Muscle of back (tissue), 11 donors: ENCODE data around the gene PIAS1. TPM values are rescaled to one million over a fixed set of nuclear protein-coding genes. Genes with fewer than 3 reads are reported as not detected.
"Not testable (repeated sequence)": the region's sequence is repeated elsewhere in the genome, so short reads cannot be mapped to it uniquely, and the experiment has no call there.

ENCODE experiments used
- DNase-seq, 3 donors: peaks; one replicate each; pipeline versions ENCODE4 v3.0.0 to v3.0.0-alpha.2; 2013
- polyA plus RNA-seq, 10 donors: library from polyadenylated mRNA; unstranded; fragments of 120-200 nt; gene quantifications; one replicate each; pipeline ENCODE4 v1.2.1, GENCODE V29; 2013; ENCODE audit not compliant: insufficient read length in 10 of 10

Gene PIAS1
- polyA plus RNA-seq, 10 donors, result 25.0 to 41.2 (median 28.5) TPM

- peak in 1 of 3 donors; percentile 34 for DNase-seq
Observed at GRCh38 chr15:68113751-68114150, 59.6 kb downstream of the PIAS1 start.

- DNase-seq, result peak in 2 of 3 donors; percentile 35 to 62
Observed at GRCh38 chr15:68114356-68114755, 60.2 kb downstream of the PIAS1 start.

- DNase-seq, result no peak
Observed at GRCh38 chr15:68114840-68115239, 60.7 kb downstream of the PIAS1 start.

- no peak for DNase-seq
Observed at GRCh38 chr15:68124700-68125099, 70.6 kb downstream of the PIAS1 start.

- DNase-seq, result peak in 1 of 3 donors; percentile 67
Observed at GRCh38 chr15:68126396-68126795, 72.3 kb downstream of the PIAS1 start.

- no peak for DNase-seq
Observed at GRCh38 chr15:68129072-68129471, 75.0 kb downstream of the PIAS1 start.

GRCh38 chr15:68130851-68131250 is 76.7 kb downstream of the PIAS1 start:
- no peak for DNase-seq

- no peak for DNase-seq
Observed at GRCh38 chr15:68137096-68137495, 83.0 kb downstream of the PIAS1 start.

GRCh38 chr15:68143129-68143528 is 89.0 kb downstream of the PIAS1 start:
- DNase-seq, result no peak

- no peak for DNase-seq
Observed at GRCh38 chr15:68143785-68144184, 89.7 kb downstream of the PIAS1 start.

GRCh38 chr15:68145706-68146105 is 91.6 kb downstream of the PIAS1 start:
- DNase-seq, result no peak

GRCh38 chr15:68148039-68148438 is 93.9 kb downstream of the PIAS1 start:
- DNase-seq, result no peak

- DNase-seq, result peak in 1 of 3 donors; percentile 31
Observed at GRCh38 chr15:68149059-68149458, 94.9 kb downstream of the PIAS1 start.

- no peak for DNase-seq
Observed at GRCh38 chr15:68150187-68150586, 96.1 kb downstream of the PIAS1 start.

- no peak for DNase-seq
Observed at GRCh38 chr15:68151277-68151676, 97.2 kb downstream of the PIAS1 start.

- no peak for DNase-seq
Observed at GRCh38 chr15:68152342-68152741, 98.2 kb downstream of the PIAS1 start.

- peak; percentile 59 to 83 (median 72) for DNase-seq
Observed at GRCh38 chr15:68154923-68155559, 100.9 kb downstream of the PIAS1 start.

GRCh38 chr15:68157074-68157473 is 103.0 kb downstream of the PIAS1 start:
- DNase-seq, result no peak

GRCh38 chr15:68158046-68158628 is 104.0 kb downstream of the PIAS1 start:
- peak in 2 of 3 donors; percentile 11 to 34 for DNase-seq

- DNase-seq, result peak in 2 of 3 donors; percentile 3 to 12
Observed at GRCh38 chr15:68163191-68163590, 109.1 kb downstream of the PIAS1 start.

GRCh38 chr15:68166847-68167246 is 112.7 kb downstream of the PIAS1 start:
- no peak for DNase-seq

- not testable (repeated sequence) for DNase-seq
Observed at GRCh38 chr15:68172037-68172436, 117.9 kb downstream of the PIAS1 start.

GRCh38 chr15:68173119-68173518 is 119.0 kb downstream of the PIAS1 start:
- no peak for DNase-seq

- DNase-seq, result no peak
Observed at GRCh38 chr15:68175526-68175925, 121.4 kb downstream of the PIAS1 start.
